ENCODE results near the gene USP15. TPM values are rescaled to one million over a fixed set of nuclear protein-coding genes. Genes with fewer than 3 reads are reported as not detected.

USP15 gene
- total RNA-seq, 1 donor: 51.4 TPM

DNA sequence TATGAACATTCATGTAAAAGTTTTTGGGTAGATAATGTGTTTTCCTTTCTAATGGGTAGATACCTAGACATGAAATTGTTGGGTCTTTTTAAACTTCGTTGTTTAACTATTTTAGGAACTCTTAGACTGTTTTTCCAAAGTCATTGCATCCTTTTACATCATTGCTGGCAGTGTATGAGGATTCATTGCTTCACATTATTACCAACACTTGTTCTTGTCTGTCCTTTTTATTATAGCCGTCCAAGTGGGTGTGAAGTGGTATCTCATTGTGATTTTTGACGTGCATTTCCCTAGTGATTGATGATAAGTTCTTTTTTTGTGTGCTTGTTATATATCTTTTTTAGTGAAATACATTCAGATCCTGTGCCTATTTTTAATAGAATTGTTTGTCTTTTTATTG, 39.4 kb downstream of the USP15 start:
- Histone ChIP-seq H3K79me2 (ENCODE audit: insufficient read depth, low read length) (peaks cover 80% of the 10 kb centered on the region), H3K4me3 (ENCODE audit: insufficient read depth, low read length) (no peak overlapping the region), H3K9me3 (ENCODE audit: low read depth, low read length) (no peaks in the 10 kb centered on the region), H3K4me2 (ENCODE audit: insufficient read depth, low read length) (no peak overlapping the region), H3K27me3 (ENCODE audit: insufficient read depth, low read length) (no peaks in the 10 kb centered on the region), H3K27ac (ENCODE audit: low read depth, low read length) (no peak overlapping the region), H4K20me1 (ENCODE audit: insufficient read depth, low read length) (peaks cover 3% of the 10 kb centered on the region), H2AFZ (ENCODE audit: low read length) (no peak overlapping the region), H3K36me3 (ENCODE audit: insufficient read depth, low read length) (peaks cover 41% of the 10 kb centered on the region), H3K4me1 (ENCODE audit: insufficient read depth, low read length) (no peaks in the 10 kb centered on the region)
- TF ChIP-seq CTCF (IDR thresholded peaks at IDR 0.05; ENCODE audit: extremely low read depth, low read depth, low read length): no peak
- DNase-seq (ENCODE audit: insufficient read length, low spot score, missing footprints): no peak

DNA sequence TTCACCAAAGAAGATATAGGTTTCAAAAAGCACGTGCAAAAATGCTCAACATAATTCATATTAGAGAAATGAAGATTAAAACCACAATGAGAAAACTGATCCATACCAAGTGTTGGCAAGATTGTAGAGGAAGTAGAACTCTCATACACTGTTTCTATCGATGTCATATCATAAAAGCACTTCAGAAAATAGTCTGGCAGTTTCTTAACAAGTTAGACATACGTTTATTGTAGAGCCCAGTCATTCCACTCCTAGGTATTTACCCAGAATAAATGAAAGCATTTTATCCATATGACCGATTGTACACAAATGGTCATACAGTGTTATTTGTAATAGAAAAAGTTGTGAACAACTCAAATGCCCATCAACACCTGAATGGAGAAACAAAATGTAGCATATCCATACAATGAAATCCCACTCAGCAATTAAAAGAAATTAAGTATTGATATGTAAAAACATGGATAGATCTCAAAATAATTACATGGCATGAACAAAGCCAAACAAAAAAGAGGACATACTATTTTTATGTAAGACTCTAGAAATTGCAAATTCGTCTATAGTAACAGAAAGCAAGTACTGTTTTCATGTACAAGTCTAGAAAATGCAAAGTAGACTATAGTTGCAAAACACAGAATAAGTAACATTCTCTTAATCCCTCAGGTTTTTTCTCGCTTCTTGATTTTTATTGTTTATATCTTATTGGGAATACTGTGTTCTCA, 41.0 kb downstream of the USP15 start:
- no peak overlapping the region for H3K27ac ChIP-seq (ENCODE audit: low read depth, low read length)
- H2AFZ ChIP-seq (ENCODE audit: low read length): no peak overlapping the region
- no peaks in the 10 kb centered on the region for H3K9me3 ChIP-seq (ENCODE audit: low read depth, low read length)
- peaks cover 35% of the 10 kb centered on the region for H3K36me3 ChIP-seq (ENCODE audit: insufficient read depth, low read length)
- no peak overlapping the region for H3K4me2 ChIP-seq (ENCODE audit: insufficient read depth, low read length)
- H3K4me1 ChIP-seq (ENCODE audit: insufficient read depth, low read length): no peaks in the 10 kb centered on the region
- TF ChIP-seq CTCF (IDR thresholded peaks at IDR 0.05; ENCODE audit: extremely low read depth, low read depth, low read length): no peak
- H4K20me1 ChIP-seq (ENCODE audit: insufficient read depth, low read length): no peaks in the 10 kb centered on the region
- peaks cover 70% of the 10 kb centered on the region for H3K79me2 ChIP-seq (ENCODE audit: insufficient read depth, low read length)
- no peaks in the 10 kb centered on the region for H3K27me3 ChIP-seq (ENCODE audit: insufficient read depth, low read length)
- no peak for DNase-seq (ENCODE audit: insufficient read length, low spot score, missing footprints)
- H3K4me3 ChIP-seq (ENCODE audit: insufficient read depth, low read length): no peak overlapping the region

DNA sequence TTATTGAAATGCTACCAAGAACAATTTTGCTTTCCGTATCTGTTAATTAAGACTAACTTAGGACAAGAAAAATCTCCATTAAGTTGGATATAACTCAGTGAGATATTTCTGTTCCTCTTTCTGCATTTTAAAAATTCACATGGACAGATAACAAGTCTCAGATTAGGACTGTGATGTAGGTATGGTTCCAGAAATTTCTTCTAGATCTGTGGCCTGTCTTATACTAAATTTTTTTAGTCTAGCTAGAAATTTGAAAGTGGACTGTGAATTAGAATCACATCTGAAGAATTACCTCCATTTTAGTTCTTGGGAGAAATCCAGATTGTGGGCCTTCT, 41.6 kb downstream of the USP15 start:
- Histone ChIP-seq H3K27ac (ENCODE audit: low read depth, low read length) (no peak overlapping the region), H2AFZ (ENCODE audit: low read length) (no peak overlapping the region), H3K4me3 (ENCODE audit: insufficient read depth, low read length) (no peak overlapping the region), H3K9me3 (ENCODE audit: low read depth, low read length) (no peaks in the 10 kb centered on the region), H3K4me1 (ENCODE audit: insufficient read depth, low read length) (no peaks in the 10 kb centered on the region), H3K4me2 (ENCODE audit: insufficient read depth, low read length) (no peak overlapping the region), H3K27me3 (ENCODE audit: insufficient read depth, low read length) (no peaks in the 10 kb centered on the region), H4K20me1 (ENCODE audit: insufficient read depth, low read length) (no peaks in the 10 kb centered on the region), H3K79me2 (ENCODE audit: insufficient read depth, low read length) (peaks cover 65% of the 10 kb centered on the region), H3K36me3 (ENCODE audit: insufficient read depth, low read length) (peaks cover 31% of the 10 kb centered on the region)
- no peak for TF ChIP-seq CTCF (IDR thresholded peaks at IDR 0.05; ENCODE audit: extremely low read depth, low read depth, low read length)
- DNase-seq (ENCODE audit: insufficient read length, low spot score, missing footprints): no peak

DNA sequence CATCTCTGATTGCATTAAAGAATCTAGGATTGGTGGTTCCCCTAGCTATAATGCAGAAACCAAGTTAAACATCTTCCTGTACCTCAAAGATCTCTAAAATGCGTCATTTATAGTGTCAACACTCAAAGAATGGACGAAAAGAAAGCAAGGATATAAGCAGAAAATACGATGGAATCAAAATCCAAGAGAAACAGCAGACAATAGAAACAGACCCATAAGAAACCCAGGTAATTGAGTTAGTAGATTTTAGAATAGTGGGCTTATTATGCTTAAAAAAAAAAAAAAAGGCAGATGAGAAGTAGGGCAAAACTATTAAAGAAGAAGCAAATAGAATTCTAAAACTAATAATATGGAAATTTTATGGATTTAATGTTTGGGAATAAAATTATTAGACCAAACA, 44.4 kb downstream of the USP15 start:
- no peak overlapping the region for H3K27ac ChIP-seq (ENCODE audit: low read depth, low read length)
- no peaks in the 10 kb centered on the region for H3K9me3 ChIP-seq (ENCODE audit: low read depth, low read length)
- peaks cover 33% of the 10 kb centered on the region for H3K36me3 ChIP-seq (ENCODE audit: insufficient read depth, low read length)
- no peak overlapping the region for H3K4me3 ChIP-seq (ENCODE audit: insufficient read depth, low read length)
- no peaks in the 10 kb centered on the region for H3K27me3 ChIP-seq (ENCODE audit: insufficient read depth, low read length)
- no peak overlapping the region for H2AFZ ChIP-seq (ENCODE audit: low read length)
- H3K4me2 ChIP-seq (ENCODE audit: insufficient read depth, low read length): no peak overlapping the region
- no peak for DNase-seq (ENCODE audit: insufficient read length, low spot score, missing footprints)
- H4K20me1 ChIP-seq (ENCODE audit: insufficient read depth, low read length): no peaks in the 10 kb centered on the region
- peaks cover 54% of the 10 kb centered on the region for H3K79me2 ChIP-seq (ENCODE audit: insufficient read depth, low read length)
- no peak for TF ChIP-seq CTCF (IDR thresholded peaks at IDR 0.05; ENCODE audit: extremely low read depth, low read depth, low read length)
- no peaks in the 10 kb centered on the region for H3K4me1 ChIP-seq (ENCODE audit: insufficient read depth, low read length)

Measured in osteoblast (primary cell).